HepG2 (cell line): ENCODE data around the gene DOCK4. TPM values are rescaled to one million over a fixed set of nuclear protein-coding genes. Genes with fewer than 3 reads are reported as not detected.
A peak's percentile ranks its signal among the peaks of the same experiment; 100 is the strongest.

Experiments
- ATAC-seq: fragments of 200-7000 bp; cut with Tn5 transposase; 3 replicates; pipeline ENCODE4 v1.9.1; 2020; ENCODE audit warnings: mild to moderate bottlenecking, moderate library complexity
- BruUV-seq: library from RNA; stranded (reverse); fragments of 400-500 nt; replicated peaks from 2 replicates; lab custom pipeline; 2021; lab: Mats Ljungman, UMichigan
- CTCF ChIA-PET: fragments of 300-600 bp; formaldehyde crosslinking; extraction: SDS; loops from one replicate; lab custom pipeline; 2021; ENCODE audit warnings: low total read pairs, inconsistent platforms, low intra/inter-chr PET ratio; lab: Yijun Ruan, JAX
- POLR2A ChIA-PET: fragments of 350-600 bp; sonication (Branson Sonifier 250); formaldehyde crosslinking; loops from one replicate; lab custom pipeline; 2020; ENCODE audit warnings: antibody characterized with exemption, inconsistent platforms; lab: Yijun Ruan, JAX
- DNase-seq: peaks from one replicate; pipeline ENCODE4 v3.0.0-alpha.2; 2015; ENCODE audit warnings: low spot score
- FAIRE-seq: peaks from 3 replicates; lab custom pipeline; 2011; peaks lifted over from hg19 to GRCh38; lab: Jason Lieb, UNC
- H2AFZ ChIP-seq: one replicate; pipeline ENCODE4 v1.6.1; 2011; ENCODE audit warnings: low read length, inconsistent platforms
- H3K27ac ChIP-seq: fragments of 300-600 bp; 3 replicates; pipeline ENCODE4 v1.8.0; 2011; ENCODE audit warnings: mixed run types, mild to moderate bottlenecking, mixed read lengths, low read length, inconsistent platforms; ENCODE audit not compliant: insufficient read depth; ENCODE audit errors: extremely low read length
- H3K27me3 ChIP-seq, 2 experiments: fragments of 200-600 bp in 1 of 2; 2 replicates in 1 of 2; 3 replicates in 1 of 2; pipeline versions ENCODE4 v1.6.0 to v1.8.0; 2011; ENCODE audit warnings: low read length in 2 of 2, mild to moderate bottlenecking in 2 of 2, moderate library complexity in 2 of 2, inconsistent platforms in 1 of 2; ENCODE audit not compliant: insufficient read depth in 2 of 2, control insufficient read depth in 1 of 2
- H3K36me3 ChIP-seq, 2 experiments: fragments of 200-600 bp in 1 of 2; replicated peaks in 1 of 2; 2 replicates in 1 of 2; 3 replicates in 1 of 2; pipeline versions ENCODE4 v1.5.1 to v1.8.0; 2011; ENCODE audit warnings: low read length in 2 of 2, inconsistent platforms in 1 of 2; ENCODE audit not compliant: insufficient read depth in 2 of 2, control insufficient read depth in 1 of 2
- H3K4me1 ChIP-seq: 2 replicates; pipeline ENCODE4 v1.5.1; 2012; ENCODE audit warnings: low read length, inconsistent platforms; ENCODE audit not compliant: insufficient read depth
- H3K4me2 ChIP-seq: 2 replicates; pipeline ENCODE4 v1.6.0; 2011; ENCODE audit warnings: low read depth, low read length, inconsistent platforms
- H3K4me3 ChIP-seq, 3 experiments: fragments of 200-600 bp in 1 of 3; sonication (generic), shearing (Covaris generic) in 1 of 3; replicated peaks in 1 of 3; 2 replicates each; pipeline ENCODE4 v1.5.1; 2011 to 2016; ENCODE audit warnings: low read length in 3 of 3, inconsistent platforms in 2 of 3, low read depth in 2 of 3, mild to moderate bottlenecking in 2 of 3, control low read depth in 1 of 3, mixed read lengths in 1 of 3; ENCODE audit not compliant: insufficient read depth in 1 of 3
- H3K79me2 ChIP-seq: one replicate; pipeline ENCODE4 v1.6.1; 2011; ENCODE audit warnings: low read length, inconsistent platforms; ENCODE audit not compliant: insufficient read depth
- H3K9ac ChIP-seq: 2 replicates; pipeline ENCODE4 v1.6.0; 2011; ENCODE audit warnings: mild to moderate bottlenecking, low read depth, low read length, inconsistent platforms; ENCODE audit not compliant: insufficient read depth
- H3K9me3 ChIP-seq: 2 replicates; pipeline ENCODE4 v1.5.1; 2012; ENCODE audit warnings: mild to moderate bottlenecking, low read length
- H4K20me1 ChIP-seq: 2 replicates; pipeline ENCODE4 v1.6.0; 2011; ENCODE audit warnings: inconsistent platforms, mild to moderate bottlenecking, low read length, moderate library complexity; ENCODE audit not compliant: insufficient read depth
- CEBPB ChIP-seq: IDR thresholded peaks from 2 replicates; pipeline ENCODE4 v1.6.1; 2011; ENCODE audit warnings: low read depth, low read length, improper control_type of control experiment, borderline replicate concordance
- CEBPG ChIP-seq: IDR thresholded peaks from 2 replicates; pipeline ENCODE4 v1.6.1; 2016
- EHMT2 ChIP-seq: fragments of 200-600 bp; sonication (generic); IDR thresholded peaks from 2 replicates; pipeline ENCODE4 v1.7.0; 2017; ENCODE audit warnings: antibody characterized with exemption, low read depth, low read length, borderline replicate concordance
- HNRNPK ChIP-seq: fragments of 200-400 bp; formaldehyde crosslinking; IDR thresholded peaks from 2 replicates; pipeline ENCODE4 v1.6.1; 2018; ENCODE audit warnings: low read length, low read depth, moderate library complexity, mild to moderate bottlenecking; ENCODE audit not compliant: poor library complexity, severe bottlenecking
- HNRNPLL ChIP-seq: fragments of 200-400 bp; formaldehyde crosslinking; IDR thresholded peaks from 2 replicates; pipeline ENCODE4 v1.6.1; 2017; ENCODE audit warnings: mild to moderate bottlenecking, low read depth, low read length; ENCODE audit not compliant: poor library complexity, severe bottlenecking
- LBX2 ChIP-seq: sonication (generic); formaldehyde crosslinking; IDR thresholded peaks from 2 replicates; pipeline ENCODE4 v1.5.0; 2020; ENCODE audit warnings: missing genetic modification reagents, mild to moderate bottlenecking, borderline replicate concordance
- PRDM15 ChIP-seq: sonication (generic); formaldehyde crosslinking; IDR thresholded peaks from 2 replicates; pipeline ENCODE4 v1.4.0; 2020; ENCODE audit warnings: missing genetic modification reagents
- ZNF17 ChIP-seq: sonication (generic); formaldehyde crosslinking; IDR thresholded peaks from 2 replicates; pipeline ENCODE4 v1.5.0; 2020; ENCODE audit warnings: mild to moderate bottlenecking, missing genetic modification reagents
- ZNF367 ChIP-seq: sonication (generic); formaldehyde crosslinking; IDR thresholded peaks from 2 replicates; pipeline ENCODE4 v1.4.0; 2020; ENCODE audit warnings: missing genetic modification reagents, borderline replicate concordance
- ZNF768 ChIP-seq: sonication (generic); formaldehyde crosslinking; IDR thresholded peaks from 2 replicates; pipeline ENCODE4 v1.4.0; 2020; ENCODE audit warnings: missing genetic modification reagents
- WGBS: methylation state at CpG from one replicate; pipeline ENCODE4 v1.1.6; 2017; ENCODE audit warnings: low lambda C conversion rate; 5-methylcytosine and 5-hydroxymethylcytosine counted together
- in situ Hi-C: cut with HindIII; loops from 2 replicates; pipeline ENCODE4 v1.10.0; 2017; ENCODE audit warnings: low pct_unique_long_range_greater_than_20kb; ENCODE audit not compliant: extremely low pct_ligation_motif_present
- intact Hi-C: fragments of 100-400 bp; cut with micrococcal nuclease; formaldehyde crosslinking; loops from one replicate; pipeline ENCODE4 v1.10.0; 2022; ENCODE audit not compliant: unreplicated experiment
- polyA plus RNA-seq, 8 experiments: library from polyadenylated mRNA; depleted of rRNA in 3 of 8; stranded (reverse) in 7 of 8; unstranded in 1 of 8; fragments of >200 nt; fragmentation: Illumina TruSeq in 4 of 8; extraction: Trizol in 4 of 8; gene quantifications; 2 replicates each; pipeline versions ENCODE4 v1.2.1 to v1.2.3, GENCODE V29; 2011 to 2016; ENCODE audit warnings: low read depth in 4 of 8, missing spikeins in 1 of 8, mixed read lengths in 1 of 8; ENCODE audit not compliant: insufficient read depth in 1 of 8
- total RNA-seq, 5 experiments: library from RNA; depleted of rRNA; stranded (reverse); fragments of >200 nt; fragmentation: Illumina TruSeq; extraction: Trizol; gene quantifications; 2 replicates each; pipeline ENCODE4 v1.2.3, GENCODE V29; 2016; ENCODE audit warnings: low read depth in 1 of 5

Gene DOCK4
- total and polyA plus RNA-seq, 2 of the 13 experiments (the other 11 are each of a cell fraction or from before 2014, with no cell fraction given): 13.5 to 17.4 TPM

- H3K36me3 ChIP-seq: no peaks in the 10 kb centered on the region
- H3K9me3 ChIP-seq: no peaks in the 10 kb centered on the region
- ATAC-seq (no peak), DNase-seq (no peak)
- peaks cover 56% of the 10 kb centered on the region for H3K4me1 ChIP-seq
- intact Hi-C loops: loop anchor here (10.0 kb wide), 2 partner anchors 197 to 213 kb away; no protein-coding TSS in a partner anchor
- 97% methylated on average over 6 of the region's 6 CpGs for WGBS
- no peaks in the 10 kb centered on the region; the same call in 1 of the 2 replicates for H4K20me1 ChIP-seq
- POLR2A ChIA-PET: no interaction called here
- no peaks in the 10 kb centered on the region; a peak in 1 of 5 replicates for H3K27me3 ChIP-seq
- TF ChIP-seq HNRNPK (peak; percentile 33), ZNF17 (CRISPR knock-in tag) (no peak)
- TF ChIP-seq, all 625 proteins: peak for 1
- H3K27ac ChIP-seq: no peak overlapping the region
- H3K4me2 ChIP-seq: no peak overlapping the region
- H2AFZ ChIP-seq: no peak overlapping the region
- CTCF ChIA-PET: no interaction called here
- in situ Hi-C loops: no loop called here
- H3K4me3 ChIP-seq: no peak overlapping the region
- no TSS peak for BruUV-seq
- no peak for FAIRE-seq
- peaks cover 92% of the 10 kb centered on the region for H3K79me2 ChIP-seq
- no peak overlapping the region for H3K9ac ChIP-seq
Measured at GRCh38 chr7:112201411-112201810, 4.8 kb downstream of the DOCK4 start.

GRCh38 chr7:112199672-112200071, 6.5 kb downstream of the DOCK4 start:
- no peaks in the 10 kb centered on the region for H3K9me3 ChIP-seq
- H3K4me3 ChIP-seq: no peak overlapping the region
- BruUV-seq: no TSS peak
- no peak overlapping the region for H3K27ac ChIP-seq
- ChIA-PET POLR2A (no interaction called here), CTCF (no interaction called here)
- no peaks in the 10 kb centered on the region for H3K27me3 ChIP-seq
- peaks cover 96% of the 10 kb centered on the region for H3K79me2 ChIP-seq
- H4K20me1 ChIP-seq: no peaks in the 10 kb centered on the region; the same call in 1 of the 2 replicates
- FAIRE-seq (no peak), DNase-seq (no peak), ATAC-seq (no peak)
- no peak overlapping the region for H2AFZ ChIP-seq
- H3K9ac ChIP-seq: no peak overlapping the region
- in situ Hi-C loops: no loop called here
- no peaks in the 10 kb centered on the region for H3K36me3 ChIP-seq
- intact Hi-C loops: loop anchor here (10.0 kb wide), 2 partner anchors 195 to 215 kb away; no protein-coding TSS in a partner anchor
- WGBS: 98% methylated on average over 1 of the region's 1 CpG
- peaks cover 74% of the 10 kb centered on the region for H3K4me1 ChIP-seq
- no peak overlapping the region for H3K4me2 ChIP-seq
- TF ChIP-seq LBX2 (CRISPR knock-in tag) (no peak), ZNF367 (no peak), PRDM15 (CRISPR knock-in tag) (no peak), ZNF768 (CRISPR knock-in tag) (no peak), HNRNPLL (no peak), CEBPG (CRISPR knock-in tag) (peak; percentile 26; the same call in 1 of the 2 replicates), EHMT2 (no peak), CEBPB (peak; percentile 77)
